Natural killer cell (primary cell): ENCODE data around the gene CEP170. TPM values are rescaled to one million over a fixed set of nuclear protein-coding genes. Genes with fewer than 3 reads are reported as not detected.

Source experiments
- ATAC-seq, 3 donors: fragments of 150-1000 bp in 2 of 3; fragments of 200-7000 bp in 1 of 3; cut with Tn5 transposase; 1 replicate in 1 of 3; 2 replicates in 2 of 3; pipeline ENCODE4 v1.10.0; 2021; ENCODE audit warnings: mild to moderate bottlenecking in 2 of 3, moderate library complexity in 2 of 3
- DNase-seq, 2 donors: peaks; one replicate each; pipeline versions ENCODE4 v3.0.0 to v3.0.0-alpha.2; 2013 to 2021; ENCODE audit warnings: mixed read lengths in 1 of 2
- H3K27ac ChIP-seq: one replicate; pipeline ENCODE4 v1.5.1; 2013; ENCODE audit warnings: mild to moderate bottlenecking, low read length
- H3K27me3 ChIP-seq: one replicate; pipeline ENCODE4 v1.6.1; 2013; ENCODE audit warnings: low read length; ENCODE audit not compliant: control insufficient read depth, insufficient read depth
- H3K36me3 ChIP-seq: one replicate; pipeline ENCODE4 v1.6.1; 2013; ENCODE audit warnings: low read length; ENCODE audit not compliant: control insufficient read depth, insufficient read depth
- H3K4me1 ChIP-seq: one replicate; pipeline ENCODE4 v1.6.1; 2013; ENCODE audit warnings: low read length; ENCODE audit not compliant: control insufficient read depth, insufficient read depth
- H3K4me3 ChIP-seq: one replicate; pipeline ENCODE4 v1.5.1; 2013; ENCODE audit warnings: low read length
- H3K9me3 ChIP-seq: one replicate; pipeline ENCODE4 v1.6.1; 2013; ENCODE audit warnings: low read length; ENCODE audit not compliant: control insufficient read depth, insufficient read depth
- H3K27ac Mint-ChIP-seq, 2 donors: one replicate each; pipeline ENCODE4 v1.8.0; 2022; ENCODE audit warnings: mild to moderate bottlenecking in 2 of 2, mixed read lengths in 2 of 2, moderate library complexity in 1 of 2
- H3K27me3 Mint-ChIP-seq, 2 donors: one replicate each; pipeline ENCODE4 v1.8.0; 2022; ENCODE audit warnings: low read depth in 2 of 2, mixed read lengths in 2 of 2
- H3K36me3 Mint-ChIP-seq: one replicate; pipeline ENCODE4 v1.8.0; 2022; ENCODE audit warnings: mixed read lengths
- H3K4me1 Mint-ChIP-seq, 2 donors: one replicate each; pipeline ENCODE4 v1.8.0; 2022; ENCODE audit warnings: mixed read lengths in 2 of 2
- H3K4me3 Mint-ChIP-seq: one replicate; pipeline ENCODE4 v1.8.0; 2022; ENCODE audit warnings: mild to moderate bottlenecking, moderate library complexity, mixed read lengths
- H3K9me3 Mint-ChIP-seq, 2 donors: one replicate each; pipeline ENCODE4 v1.8.0; 2022; ENCODE audit warnings: mixed read lengths in 2 of 2
- CTCF ChIP-seq: fragments of 200-600 bp; IDR thresholded peaks from one replicate; pipeline ENCODE4 v1.8.0; 2022; ENCODE audit warnings: antibody characterized with exemption
- WGBS: methylation state at CpG from one replicate; pipeline ENCODE4 v1.1.7; 2013; ENCODE audit warnings: missing lambda C conversion rate; ENCODE audit not compliant: insufficient coverage; 5-methylcytosine and 5-hydroxymethylcytosine counted together
- intact Hi-C: fragments of 100-400 bp; cut with micrococcal nuclease; formaldehyde crosslinking; loops from one replicate; pipeline ENCODE4 v1.14.2; 2022
- total RNA-seq, 4 donors: library from RNA; stranded (reverse); fragments of 120-200 nt in 1 of 4; gene quantifications; one replicate each; pipeline versions ENCODE4 v1.2.3 to v1.2.4, GENCODE V29; 2013 to 2022

The CEP170 gene
- total RNA-seq, 3 donors from 2014 or later (not counting 1 experiment from before 2014, with no cell fraction given), result 13.5 to 22.7 (median 19.1) TPM

- no peaks in the 10 kb centered on the region for H3K9me3 ChIP-seq
- H3K4me1 ChIP-seq, result peaks cover 18% of the 10 kb centered on the region
- intact Hi-C loops, result loop anchor here (5.0 to 10.0 kb wide), 4 partner anchors 344 to 1739 kb away; partner anchors contain the start of genes AKT3, CHML, FH and OPN3
- no peaks in the 10 kb centered on the region for H3K36me3 Mint-ChIP-seq
- DNase-seq (peak in 1 of 2 donors; percentile 35), ATAC-seq (no peak)
- H3K27me3 Mint-ChIP-seq, result no peaks in the 10 kb centered on the region
- no peaks in the 10 kb centered on the region for H3K9me3 Mint-ChIP-seq
- TF ChIP-seq CTCF, result no peak
- H3K27ac Mint-ChIP-seq, result peak overlapping the region; percentile 97 to 98
- peak overlapping the region; percentile 13 for H3K27ac ChIP-seq
- H3K4me3 ChIP-seq, result peak overlapping the region; percentile 69
- H3K4me1 Mint-ChIP-seq, result peaks cover 24 to 45% of the 10 kb centered on the region in 2 donors
- 24% methylated on average over 7 of the region's 8 CpGs for WGBS
- H3K36me3 ChIP-seq, result no peaks in the 10 kb centered on the region
- no peaks in the 10 kb centered on the region for H3K27me3 ChIP-seq
- H3K4me3 Mint-ChIP-seq, result peak overlapping the region; percentile 60
Measured at GRCh38 chr1:243253211-243253925, 1.7 kb downstream of the CEP170 start.

- intact Hi-C loops, result loop anchor here (5.0 to 10.0 kb wide), 4 partner anchors 346 to 1737 kb away; partner anchors contain the start of genes AKT3, CHML, FH and OPN3
- H3K36me3 ChIP-seq, result no peaks in the 10 kb centered on the region
- no peaks in the 10 kb centered on the region for H3K36me3 Mint-ChIP-seq
- no peaks in the 10 kb centered on the region for H3K27me3 ChIP-seq
- no peak overlapping the region for H3K4me3 Mint-ChIP-seq
- no peaks in the 10 kb centered on the region for H3K9me3 Mint-ChIP-seq
- H3K4me1 ChIP-seq, result peaks cover 16% of the 10 kb centered on the region
- DNase-seq (no peak), ATAC-seq (no peak)
- H3K27me3 Mint-ChIP-seq, result no peaks in the 10 kb centered on the region
- H3K27ac Mint-ChIP-seq, result no peak overlapping the region
- no peaks in the 10 kb centered on the region for H3K9me3 ChIP-seq
- no CpG with 5 or more reads among the region's 1 CpG for WGBS
- TF ChIP-seq CTCF, result no peak
- H3K27ac ChIP-seq, result no peak overlapping the region
- peaks cover 24 to 45% of the 10 kb centered on the region in 2 donors for H3K4me1 Mint-ChIP-seq
- no peak overlapping the region for H3K4me3 ChIP-seq
Measured at GRCh38 chr1:243251539-243251938, 3.5 kb downstream of the CEP170 start.

GRCh38 chr1:243250102-243250501 is 5.0 kb downstream of the CEP170 start:
- H3K4me1 Mint-ChIP-seq, result peaks cover 18 to 30% of the 10 kb centered on the region in 2 donors

More at GRCh38 chr1:243250102-243250501, 5.0 kb downstream of the CEP170 start:
- Mint-ChIP-seq H3K36me3 (no peaks in the 10 kb centered on the region), H3K27me3 (no peaks in the 10 kb centered on the region), H3K27ac (no peak overlapping the region), H3K9me3 (no peaks in the 10 kb centered on the region), H3K4me3 (no peak overlapping the region)
- no peaks in the 10 kb centered on the region for H3K36me3 ChIP-seq
- 100% methylated on average over 2 of the region's 3 CpGs for WGBS
- H3K27me3 ChIP-seq, result no peaks in the 10 kb centered on the region
- intact Hi-C loops, result loop anchor here (5.0 to 10.0 kb wide), 4 partner anchors 347 to 1735 kb away; partner anchors contain the start of genes AKT3, CHML, FH and OPN3
- H3K4me3 ChIP-seq, result no peak overlapping the region
- no peaks in the 10 kb centered on the region for H3K9me3 ChIP-seq
- H3K4me1 ChIP-seq, result peaks cover 7% of the 10 kb centered on the region
- H3K27ac ChIP-seq, result no peak overlapping the region
- no peak for TF ChIP-seq CTCF
- DNase-seq (no peak), ATAC-seq (no peak)
